ENCODE data around the gene HDHD2.

GRCh38 chr18:47179520-47179919, 29.2 kb upstream of the HDHD2 start:
- TF ChIP-seq YY1 (IDR thresholded peaks at IDR 0.05; ENCODE audit: insufficient read depth, insufficient read length) (no peak), ZNF274 (IDR thresholded peaks at IDR 0.05; ENCODE audit: low read depth, low read length) (no peak), SUZ12 (IDR thresholded peaks at IDR 0.05; ENCODE audit: extremely low read depth, insufficient read depth, insufficient read length) (no peak)

Measured in NT2/D1 (cell line).